ENCODE measurements around the gene SPATA46. TPM values are rescaled to one million over a fixed set of nuclear protein-coding genes. Genes with fewer than 3 reads are reported as not detected.
A peak's percentile ranks its signal among the peaks of the same experiment; 100 is the strongest.

The SPATA46 gene
- total and polyA plus RNA-seq, 7 experiments from 2014 or later, result not detected

- Mint-ChIP-seq H3K36me3 (no peaks in the 10 kb centered on the region), H3K27me3 (peaks cover 0 to 11% (median 8%) of the 10 kb centered on the region in 5 donors), H3K9me3 (no peaks in the 10 kb centered on the region), H3K4me1 (no peaks in the 10 kb centered on the region), H3K4me3 (no peak overlapping the region), H3K27ac (peak overlapping the region in 1 of 9 donors; percentile 57)
- Histone ChIP-seq H3K27me3 (ENCODE audit: control insufficient read depth in 2 of 2, insufficient read depth in 2 of 2, low read length in 2 of 2) (no peaks in the 10 kb centered on the region), H3K9me3 (ENCODE audit: control insufficient read depth in 2 of 3, low read length in 3 of 3) (no peaks in the 10 kb centered on the region), H3K36me3 (ENCODE audit: control insufficient read depth in 2 of 3, insufficient read depth in 3 of 3, low read length in 3 of 3) (no peaks in the 10 kb centered on the region), H3K27ac (ENCODE audit: low read depth, low read length) (no peak overlapping the region), H3K4me1 (ENCODE audit: control insufficient read depth in 2 of 2, insufficient read depth in 2 of 2, low read length in 2 of 2) (no peaks in the 10 kb centered on the region), H3K4me3 (ENCODE audit: low read length) (no peak overlapping the region)
- ChIA-PET CTCF (no interaction called here), POLR2A (no interaction called here)
- no peak for DNase-seq
- ATAC-seq, result no peak
- intact Hi-C loops (cut with micrococcal nuclease), result no loop called here
Observed at GRCh38 chr1:162364498-162364897, 12.2 kb downstream of the SPATA46 start.

- Histone ChIP-seq H3K4me1 (ENCODE audit: control insufficient read depth in 2 of 2, insufficient read depth in 2 of 2, low read length in 2 of 2) (no peaks in the 10 kb centered on the region), H3K4me3 (ENCODE audit: low read length) (no peak overlapping the region), H3K27me3 (ENCODE audit: control insufficient read depth in 2 of 2, insufficient read depth in 2 of 2, low read length in 2 of 2) (no peaks in the 10 kb centered on the region), H3K27ac (ENCODE audit: low read depth, low read length) (no peak overlapping the region), H3K36me3 (ENCODE audit: control insufficient read depth in 2 of 3, insufficient read depth in 3 of 3, low read length in 3 of 3) (no peaks in the 10 kb centered on the region), H3K9me3 (ENCODE audit: control insufficient read depth in 2 of 3, low read length in 3 of 3) (no peaks in the 10 kb centered on the region)
- Mint-ChIP-seq H3K4me3 (no peak overlapping the region), H3K4me1 (no peaks in the 10 kb centered on the region), H3K27me3 (peaks cover 0 to 11% (median 8%) of the 10 kb centered on the region in 5 donors), H3K9me3 (no peaks in the 10 kb centered on the region), H3K36me3 (no peaks in the 10 kb centered on the region), H3K27ac (no peak overlapping the region)
- CTCF ChIA-PET, result no interaction called here
- ATAC-seq (no peak), DNase-seq (no peak)
- intact Hi-C loops (cut with micrococcal nuclease), result no loop called here
- POLR2A ChIA-PET, result no interaction called here
Observed at GRCh38 chr1:162363823-162364222, 12.8 kb downstream of the SPATA46 start.

GRCh38 chr1:162361349-162361748 is 15.3 kb downstream of the SPATA46 start:
- no peaks in the 10 kb centered on the region for H3K36me3 Mint-ChIP-seq
- intact Hi-C loops (cut with micrococcal nuclease), result no loop called here
- H3K27me3 ChIP-seq (ENCODE audit: control insufficient read depth in 2 of 2, insufficient read depth in 2 of 2, low read length in 2 of 2), result no peaks in the 10 kb centered on the region
- no peaks in the 10 kb centered on the region for H3K4me1 Mint-ChIP-seq
- H3K4me1 ChIP-seq (ENCODE audit: control insufficient read depth in 2 of 2, insufficient read depth in 2 of 2, low read length in 2 of 2), result no peaks in the 10 kb centered on the region
- H3K4me3 Mint-ChIP-seq, result no peak overlapping the region
- H3K27ac ChIP-seq (ENCODE audit: low read depth, low read length), result no peak overlapping the region
- no peaks in the 10 kb centered on the region for H3K36me3 ChIP-seq (ENCODE audit: control insufficient read depth in 2 of 3, insufficient read depth in 3 of 3, low read length in 3 of 3)
- POLR2A ChIA-PET, result no interaction called here
- CTCF ChIA-PET, result no interaction called here
- H3K27me3 Mint-ChIP-seq, result peaks cover 0 to 20% (median 16%) of the 10 kb centered on the region in 5 donors
- ATAC-seq (no peak), DNase-seq (no peak)
- no peaks in the 10 kb centered on the region for H3K9me3 ChIP-seq (ENCODE audit: control insufficient read depth in 2 of 3, low read length in 3 of 3)
- H3K27ac Mint-ChIP-seq, result no peak overlapping the region
- H3K9me3 Mint-ChIP-seq, result no peaks in the 10 kb centered on the region
- H3K4me3 ChIP-seq (ENCODE audit: low read length), result no peak overlapping the region

GRCh38 chr1:162360874-162361260 is 15.8 kb downstream of the SPATA46 start:
- Mint-ChIP-seq H3K27me3 (peaks cover 0 to 20% (median 16%) of the 10 kb centered on the region in 5 donors), H3K36me3 (no peaks in the 10 kb centered on the region), H3K27ac (no peak overlapping the region), H3K4me3 (no peak overlapping the region), H3K4me1 (no peaks in the 10 kb centered on the region), H3K9me3 (no peaks in the 10 kb centered on the region)
- Histone ChIP-seq H3K27ac (ENCODE audit: low read depth, low read length) (no peak overlapping the region), H3K27me3 (ENCODE audit: control insufficient read depth in 2 of 2, insufficient read depth in 2 of 2, low read length in 2 of 2) (no peaks in the 10 kb centered on the region), H3K9me3 (ENCODE audit: control insufficient read depth in 2 of 3, low read length in 3 of 3) (no peaks in the 10 kb centered on the region), H3K4me1 (ENCODE audit: control insufficient read depth in 2 of 2, insufficient read depth in 2 of 2, low read length in 2 of 2) (no peaks in the 10 kb centered on the region), H3K4me3 (ENCODE audit: low read length) (no peak overlapping the region), H3K36me3 (ENCODE audit: control insufficient read depth in 2 of 3, insufficient read depth in 3 of 3, low read length in 3 of 3) (no peaks in the 10 kb centered on the region)
- intact Hi-C loops (cut with micrococcal nuclease), result no loop called here
- DNase-seq (no peak), ATAC-seq (no peak)
- CTCF ChIA-PET, result no interaction called here
- POLR2A ChIA-PET, result no interaction called here

GRCh38 chr1:162360237-162360873 is 16.3 kb downstream of the SPATA46 start:
- ChIA-PET POLR2A (no interaction called here), CTCF (no interaction called here)
- no peak for DNase-seq
- no peak overlapping the region for H3K27ac ChIP-seq (ENCODE audit: low read depth, low read length)
- Mint-ChIP-seq H3K27me3 (peaks cover 0 to 23% (median 16%) of the 10 kb centered on the region in 5 donors), H3K9me3 (no peaks in the 10 kb centered on the region), H3K36me3 (no peaks in the 10 kb centered on the region), H3K4me3 (no peak overlapping the region), H3K27ac (no peak overlapping the region), H3K4me1 (no peaks in the 10 kb centered on the region)
- H3K4me1 ChIP-seq (ENCODE audit: control insufficient read depth in 2 of 2, insufficient read depth in 2 of 2, low read length in 2 of 2), result no peaks in the 10 kb centered on the region
- no peaks in the 10 kb centered on the region for H3K27me3 ChIP-seq (ENCODE audit: control insufficient read depth in 2 of 2, insufficient read depth in 2 of 2, low read length in 2 of 2)
- intact Hi-C loops (cut with micrococcal nuclease), result no loop called here
- no peak overlapping the region for H3K4me3 ChIP-seq (ENCODE audit: low read length)
- H3K9me3 ChIP-seq (ENCODE audit: control insufficient read depth in 2 of 3, low read length in 3 of 3), result no peaks in the 10 kb centered on the region
- ATAC-seq, result no peak
- no peaks in the 10 kb centered on the region for H3K36me3 ChIP-seq (ENCODE audit: control insufficient read depth in 2 of 3, insufficient read depth in 3 of 3, low read length in 3 of 3)

GRCh38 chr1:162359523-162360236 is 17.0 kb downstream of the SPATA46 start:
- no peak for ATAC-seq
- no peaks in the 10 kb centered on the region for H3K9me3 ChIP-seq (ENCODE audit: control insufficient read depth in 2 of 3, low read length in 3 of 3)
- ChIA-PET POLR2A (no interaction called here), CTCF (no interaction called here)
- H3K4me1 Mint-ChIP-seq, result no peaks in the 10 kb centered on the region
- no peak overlapping the region for H3K27ac Mint-ChIP-seq
- H3K27me3 ChIP-seq (ENCODE audit: control insufficient read depth in 2 of 2, insufficient read depth in 2 of 2, low read length in 2 of 2), result no peaks in the 10 kb centered on the region
- H3K4me1 ChIP-seq (ENCODE audit: control insufficient read depth in 2 of 2, insufficient read depth in 2 of 2, low read length in 2 of 2), result no peaks in the 10 kb centered on the region
- H3K4me3 Mint-ChIP-seq, result no peak overlapping the region
- H3K36me3 Mint-ChIP-seq, result no peaks in the 10 kb centered on the region
- H3K9me3 Mint-ChIP-seq, result no peaks in the 10 kb centered on the region
- peaks cover 0 to 20% (median 16%) of the 10 kb centered on the region in 5 donors for H3K27me3 Mint-ChIP-seq
- no peak for DNase-seq
- no peak overlapping the region for H3K27ac ChIP-seq (ENCODE audit: low read depth, low read length)
- H3K36me3 ChIP-seq (ENCODE audit: control insufficient read depth in 2 of 3, insufficient read depth in 3 of 3, low read length in 3 of 3), result no peaks in the 10 kb centered on the region
- H3K4me3 ChIP-seq (ENCODE audit: low read length), result no peak overlapping the region
- intact Hi-C loops (cut with micrococcal nuclease), result loop anchor here in 1 of 2 donors (10.0 kb wide), 1 partner anchor 265 kb away; no protein-coding TSS in a partner anchor

- ATAC-seq (no peak), DNase-seq (no peak)
- intact Hi-C loops (cut with micrococcal nuclease), result loop anchor here in 1 of 2 donors (10.0 kb wide), 1 partner anchor 266 kb away; no protein-coding TSS in a partner anchor
- H3K27me3 ChIP-seq (ENCODE audit: control insufficient read depth in 2 of 2, insufficient read depth in 2 of 2, low read length in 2 of 2), result no peaks in the 10 kb centered on the region
- H3K4me1 ChIP-seq (ENCODE audit: control insufficient read depth in 2 of 2, insufficient read depth in 2 of 2, low read length in 2 of 2), result no peaks in the 10 kb centered on the region
- POLR2A ChIA-PET, result no interaction called here
- H3K4me3 ChIP-seq (ENCODE audit: low read length), result no peak overlapping the region
- Mint-ChIP-seq H3K4me3 (no peak overlapping the region), H3K27me3 (peaks cover 0 to 20% (median 16%) of the 10 kb centered on the region in 5 donors), H3K4me1 (no peaks in the 10 kb centered on the region), H3K36me3 (no peaks in the 10 kb centered on the region), H3K9me3 (no peaks in the 10 kb centered on the region), H3K27ac (no peak overlapping the region)
- CTCF ChIA-PET, result no interaction called here
- H3K36me3 ChIP-seq (ENCODE audit: control insufficient read depth in 2 of 3, insufficient read depth in 3 of 3, low read length in 3 of 3), result no peaks in the 10 kb centered on the region
- H3K9me3 ChIP-seq (ENCODE audit: control insufficient read depth in 2 of 3, low read length in 3 of 3), result no peaks in the 10 kb centered on the region
- H3K27ac ChIP-seq (ENCODE audit: low read depth, low read length), result no peak overlapping the region
Observed at GRCh38 chr1:162358928-162359327, 17.7 kb downstream of the SPATA46 start.
